Endodermal cell (in vitro differentiated cells): ENCODE results near the gene COL27A1. TPM values are rescaled to one million over a fixed set of nuclear protein-coding genes. Genes with fewer than 3 reads are reported as not detected.

Experiments used
- DNase-seq: peaks from one replicate; pipeline ENCODE4 v3.0.0-alpha.2; 2017
- H3K27ac ChIP-seq: 2 replicates; pipeline ENCODE4 v1.5.1; 2013; ENCODE audit warnings: mild to moderate bottlenecking, low read depth, low read length, moderate library complexity
- H3K27me3 ChIP-seq: 2 replicates; pipeline ENCODE4 v1.6.1; 2013; ENCODE audit warnings: mild to moderate bottlenecking, low read length, moderate library complexity; ENCODE audit not compliant: insufficient read depth, control insufficient read depth, poor library complexity, severe bottlenecking
- H3K36me3 ChIP-seq: 2 replicates; pipeline ENCODE4 v1.7.0; 2013; ENCODE audit warnings: mild to moderate bottlenecking, low read length, moderate library complexity; ENCODE audit not compliant: control insufficient read depth, insufficient read depth
- H3K4me1 ChIP-seq: one replicate; pipeline ENCODE4 v1.7.0; 2013; ENCODE audit warnings: low read length; ENCODE audit not compliant: control insufficient read depth, insufficient read depth
- H3K4me3 ChIP-seq: 2 replicates; pipeline ENCODE4 v1.5.1; 2013; ENCODE audit warnings: mild to moderate bottlenecking, low read length, moderate library complexity
- H3K9ac ChIP-seq: 2 replicates; pipeline ENCODE4 v1.6.1; 2013; ENCODE audit warnings: mild to moderate bottlenecking, low read length, moderate library complexity; ENCODE audit not compliant: poor library complexity, severe bottlenecking; ENCODE audit errors: extremely low read depth
- H3K9me3 ChIP-seq: 2 replicates; pipeline ENCODE4 v1.6.1; 2013; ENCODE audit warnings: mild to moderate bottlenecking, low read length, moderate library complexity; ENCODE audit not compliant: control insufficient read depth
- H3K27ac Mint-ChIP-seq: 2 replicates; pipeline ENCODE4 v1.8.0; 2020; ENCODE audit warnings: mixed read lengths
- H3K27me3 Mint-ChIP-seq: 2 replicates; pipeline ENCODE4 v1.8.0; 2021; ENCODE audit warnings: mild to moderate bottlenecking, mixed read lengths; ENCODE audit not compliant: insufficient read depth
- H3K36me3 Mint-ChIP-seq: 2 replicates; pipeline ENCODE4 v1.8.0; 2020; ENCODE audit warnings: low read depth, mixed read lengths
- H3K4me1 Mint-ChIP-seq: 2 replicates; pipeline ENCODE4 v1.8.0; 2020; ENCODE audit warnings: mixed read lengths
- H3K4me3 Mint-ChIP-seq: 2 replicates; pipeline ENCODE4 v1.8.0; 2020; ENCODE audit warnings: mild to moderate bottlenecking, moderate library complexity, mixed read lengths
- H3K9me3 Mint-ChIP-seq: 2 replicates; pipeline ENCODE4 v1.8.0; 2020; ENCODE audit warnings: mild to moderate bottlenecking, mixed read lengths
- CTCF ChIP-seq: fragments of 200-600 bp; sonication (generic); conservative IDR thresholded peaks from 2 replicates; pipeline ENCODE4 v1.5.0; 2021; ENCODE audit warnings: antibody characterized with exemption, mild to moderate bottlenecking
- WGBS, 2 experiments: methylation state at CpG; one replicate each; pipeline versions ENCODE4 v1.1.5 to v1.1.7; 2013; ENCODE audit warnings: missing lambda C conversion rate in 2 of 2, mixed read lengths in 1 of 2; ENCODE audit not compliant: insufficient coverage in 1 of 2, insufficient read length in 1 of 2; 5-methylcytosine and 5-hydroxymethylcytosine counted together
- total RNA-seq, 2 donors: library from RNA; stranded (reverse); fragmentation: NEBNext Ultra II Directional in 1 of 2; extraction: Animal tissue kit (Norgen Biotek cat#: 25700) in 1 of 2; gene quantifications; 2 replicates in 1 of 2; 3 replicates in 1 of 2; pipeline ENCODE4 v1.2.1, GENCODE V29; 2021

COL27A1 gene
- total RNA-seq, 2 donors from 2014 or later: 43.8 to 69.5 TPM

DNA sequence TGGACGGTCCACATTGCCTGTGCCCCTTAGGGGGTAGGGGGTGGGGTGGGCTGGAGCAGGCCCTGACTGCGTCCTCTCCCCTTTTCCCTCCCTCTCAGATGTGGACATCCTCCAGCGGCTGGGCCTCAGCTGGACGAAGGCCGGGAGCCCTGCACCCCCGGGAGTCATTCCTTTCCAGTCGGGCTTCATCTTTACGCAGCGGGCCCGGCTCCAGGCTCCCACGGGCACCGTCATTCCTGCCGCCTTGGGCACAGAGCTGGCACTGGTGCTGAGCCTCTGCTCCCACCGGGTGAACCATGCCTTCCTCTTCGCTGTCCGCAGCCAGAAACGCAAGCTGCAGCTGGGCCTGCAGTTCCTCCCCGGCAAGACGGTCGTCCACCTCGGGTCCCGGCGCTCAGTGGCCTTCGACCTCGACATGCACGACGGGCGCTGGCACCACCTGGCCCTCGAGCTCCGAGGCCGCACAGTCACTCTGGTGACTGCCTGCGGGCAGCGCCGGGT, 12.3 kb downstream of the COL27A1 start:
- whole genome bisulfite sequencing, 2 experiments: 93 to 97% methylated on average over 16 to 34 of the region's 34 CpGs
- no peak for DNase-seq
- no peaks in the 10 kb centered on the region for H3K27me3 ChIP-seq
- Mint-ChIP-seq H3K27ac (no peak overlapping the region), H3K4me1 (peaks cover 12% of the 10 kb centered on the region), H3K27me3 (no peaks in the 10 kb centered on the region), H3K36me3 (peaks cover 24% of the 10 kb centered on the region), H3K4me3 (no peak overlapping the region), H3K9me3 (no peaks in the 10 kb centered on the region)
- H3K36me3 ChIP-seq: peaks cover 62% of the 10 kb centered on the region
- H3K9ac ChIP-seq: no peak overlapping the region
- H3K4me3 ChIP-seq: no peak overlapping the region
- no peak overlapping the region for H3K27ac ChIP-seq
- H3K9me3 ChIP-seq: no peaks in the 10 kb centered on the region
- no peak for TF ChIP-seq CTCF
- peaks cover 7% of the 10 kb centered on the region for H3K4me1 ChIP-seq

- Mint-ChIP-seq H3K27ac (peak overlapping the region; percentile 58), H3K4me1 (peaks cover 7% of the 10 kb centered on the region)
- no peak for TF ChIP-seq CTCF
These were observed 13.1 kb downstream of the COL27A1 start for GRCh38 chr9:114168281-114169028.

DNA sequence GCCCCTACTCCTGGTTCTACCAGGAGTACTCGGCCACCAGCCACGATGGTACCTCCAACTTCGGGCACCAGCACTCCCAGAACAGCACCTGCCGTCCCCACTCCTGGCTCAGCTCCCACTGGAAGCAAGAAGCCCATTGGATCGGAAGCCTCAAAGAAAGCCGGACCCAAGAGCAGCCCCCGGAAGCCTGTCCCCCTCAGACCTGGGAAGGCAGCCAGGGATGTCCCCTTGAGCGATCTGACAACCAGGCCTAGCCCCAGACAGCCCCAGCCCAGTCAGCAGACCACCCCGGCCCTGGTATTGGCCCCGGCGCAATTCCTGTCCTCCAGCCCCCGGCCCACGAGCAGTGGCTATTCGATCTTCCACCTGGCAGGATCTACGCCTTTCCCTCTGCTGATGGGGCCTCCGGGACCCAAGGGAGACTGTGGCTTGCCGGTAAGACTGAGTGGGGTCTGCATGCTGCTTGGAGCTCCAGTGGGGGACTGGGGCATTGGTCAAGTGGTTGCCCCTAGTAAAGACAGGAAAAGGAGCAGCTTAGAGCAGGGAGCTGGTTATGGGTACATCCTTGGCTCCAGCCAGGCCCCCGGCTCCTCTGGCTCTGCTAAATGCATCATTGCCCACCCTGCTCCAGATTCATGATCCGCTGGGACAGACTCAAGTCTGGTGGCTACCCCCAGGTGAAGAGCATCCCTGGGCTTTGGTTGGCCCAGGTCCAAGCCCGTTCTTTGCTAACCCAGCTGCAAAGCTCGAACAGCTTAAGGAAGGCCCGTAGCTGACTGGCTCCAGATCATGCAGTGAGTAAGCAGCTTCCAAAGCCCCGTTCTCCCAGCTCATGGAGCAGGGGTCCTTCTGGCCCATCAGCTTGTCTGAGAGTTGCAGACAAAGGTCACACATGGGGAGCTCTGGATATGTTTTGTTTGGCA, 14.0 kb downstream of the COL27A1 start:
- no peak overlapping the region for H3K4me3 Mint-ChIP-seq
- DNase-seq: no peak
- H3K9ac ChIP-seq: no peak overlapping the region
- no peak overlapping the region for H3K27ac Mint-ChIP-seq
- no peaks in the 10 kb centered on the region for H3K27me3 Mint-ChIP-seq
- no peaks in the 10 kb centered on the region for H3K9me3 ChIP-seq
- H3K4me3 ChIP-seq: no peak overlapping the region
- H3K9me3 Mint-ChIP-seq: no peaks in the 10 kb centered on the region
- no peaks in the 10 kb centered on the region for H3K27me3 ChIP-seq
- H3K36me3 Mint-ChIP-seq: peaks cover 30% of the 10 kb centered on the region
- no peak overlapping the region for H3K27ac ChIP-seq
- peaks cover 1% of the 10 kb centered on the region for H3K4me1 Mint-ChIP-seq
- TF ChIP-seq CTCF: no peak
- peaks cover 4% of the 10 kb centered on the region for H3K4me1 ChIP-seq
- peaks cover 68% of the 10 kb centered on the region for H3K36me3 ChIP-seq
- 93 to 95% methylated on average over 18 to 23 of the region's 23 CpGs for WGBS, 2 experiments

More at GRCh38 chr9:114168281-114169028, 13.1 kb downstream of the COL27A1 start:
- no peaks in the 10 kb centered on the region for H3K27me3 ChIP-seq
- H3K27ac ChIP-seq: no peak overlapping the region
- H3K9me3 Mint-ChIP-seq: no peaks in the 10 kb centered on the region
- H3K4me1 ChIP-seq: peaks cover 7% of the 10 kb centered on the region
- H3K9ac ChIP-seq: no peak overlapping the region
- H3K9me3 ChIP-seq: no peaks in the 10 kb centered on the region
- peaks cover 70% of the 10 kb centered on the region for H3K36me3 ChIP-seq
- 92 to 98% methylated on average over 12 to 22 of the region's 22 CpGs for WGBS, 2 experiments
- peaks cover 27% of the 10 kb centered on the region for H3K36me3 Mint-ChIP-seq
- no peak overlapping the region for H3K4me3 Mint-ChIP-seq
- H3K4me3 ChIP-seq: no peak overlapping the region
- no peaks in the 10 kb centered on the region for H3K27me3 Mint-ChIP-seq
- no peak for DNase-seq
